ENCODE results near the gene LAMA3. TPM values are rescaled to one million over a fixed set of nuclear protein-coding genes. Genes with fewer than 3 reads are reported as not detected.

The LAMA3 gene
- total and polyA plus RNA-seq, 10 of the 15 experiments (the other 5 are each of a cell fraction or from before 2014, with no cell fraction given) = 0.37 to 6.5 (median 5.4) TPM

- no peak overlapping the region for H3K9ac ChIP-seq (ENCODE audit: control insufficient read depth, insufficient read depth, low read length)
- in situ Hi-C loops (cut with MboI) (no loop called here), intact Hi-C loops (cut with micrococcal nuclease; ENCODE audit: unreplicated experiment) (no loop called here)
- H3K79me2 ChIP-seq (ENCODE audit: control insufficient read depth, insufficient read depth, low read length) = no peaks in the 10 kb centered on the region
- BruUV-seq (replicated peaks) = no TSS peak
- CTCF ChIA-PET = no interaction called here
- H3K36me3 ChIP-seq (ENCODE audit: control insufficient read depth in 2 of 2, insufficient read depth in 2 of 2, low read length in 1 of 2) = no peaks in the 10 kb centered on the region
- FAIRE-seq (no peak), ATAC-seq (no peak), DNase-seq (ENCODE audit: low read depth, low spot score) (no peak)
- SMC1A ChIA-PET (ENCODE audit: uncharacterized antibody, unreplicated experiment) = interaction anchor here (0.5 kb wide), 1 partner anchor 69 kb away, joined by 3 read pairs; no protein-coding TSS in a partner anchor
- H3K4me1 ChIP-seq (ENCODE audit: control insufficient read depth, insufficient read depth, low read length) = no peaks in the 10 kb centered on the region
- no peak overlapping the region for H2AFZ ChIP-seq (ENCODE audit: control insufficient read depth, low read depth, low read length)
- H3K4me2 ChIP-seq (ENCODE audit: control insufficient read depth, insufficient read depth) = no peak overlapping the region
- no peak overlapping the region for H3K4me3 ChIP-seq
- POLR2A ChIA-PET = no interaction called here
- no peaks in the 10 kb centered on the region for H4K20me1 ChIP-seq (ENCODE audit: control insufficient read depth, insufficient read depth)
- 0% methylated on average over 1 of the region's 1 CpG for WGBS (ENCODE audit: insufficient coverage, insufficient replicate concordance, low lambda C conversion rate, missing lambda C conversion rate)
- H3K9me3 ChIP-seq (replicated peaks; ENCODE audit: control insufficient read depth, insufficient read depth, low read length) = no peaks in the 10 kb centered on the region; the same call in 2 of the 3 replicates
- RAD21 ChIA-PET (ENCODE audit: unreplicated experiment) = no interaction called here
- TF ChIP-seq BCLAF1 (IDR thresholded peaks at IDR 0.05) (no peak), TAF1 (IDR thresholded peaks at IDR 0.05; ENCODE audit: borderline replicate concordance, low read depth, low read length) (no peak)
- no peak overlapping the region for H3K27ac ChIP-seq (ENCODE audit: control insufficient read depth, insufficient read depth)
- H3K27me3 ChIP-seq (replicated peaks in 1 of 2; ENCODE audit: control insufficient read depth in 2 of 2, insufficient read depth in 2 of 2, low read length in 1 of 2) = no peaks in the 10 kb centered on the region; a peak in 1 of 4 replicates
These were observed 103.8 kb downstream of the LAMA3 start for GRCh38 chr18:23793051-23793450.

- no peaks in the 10 kb centered on the region for H3K36me3 ChIP-seq (ENCODE audit: control insufficient read depth in 2 of 2, insufficient read depth in 2 of 2, low read length in 1 of 2)
- 51% methylated on average over 6 of the region's 6 CpGs for WGBS (ENCODE audit: insufficient coverage, insufficient replicate concordance, low lambda C conversion rate, missing lambda C conversion rate)
- CTCF ChIA-PET = no interaction called here
- TF ChIP-seq NR2C2 (IDR thresholded peaks at IDR 0.05; ENCODE audit: borderline replicate concordance, control insufficient read depth, insufficient read length, low read depth) (no peak), ETV6 (conservative IDR thresholded peaks at IDR 0.05 in 1 of 2, IDR thresholded peaks at IDR 0.05 in 1 of 2; ENCODE audit: borderline replicate concordance in 1 of 2, low read depth in 1 of 2) (no peak), ATF7 (IDR thresholded peaks at IDR 0.05; ENCODE audit: low read depth) (no peak), NR2C1 (IDR thresholded peaks at IDR 0.05) (no peak), NFYB (IDR thresholded peaks at IDR 0.05; ENCODE audit: insufficient read depth, low read depth, low read length) (no peak), TAF1 (IDR thresholded peaks at IDR 0.05; ENCODE audit: borderline replicate concordance, low read depth, low read length) (no peak), BCL11A (IDR thresholded peaks at IDR 0.05; ENCODE audit: low read depth, low read length) (no peak), TARDBP (IDR thresholded peaks at IDR 0.05; ENCODE audit: borderline replicate concordance) (no peak), BCL3 (IDR thresholded peaks at IDR 0.05; ENCODE audit: borderline replicate concordance, insufficient read depth, low read depth, low read length, poor library complexity, severe bottlenecking) (no peak), JUND (IDR thresholded peaks at IDR 0.05; ENCODE audit: low read depth, low read length) (no peak), NBN (IDR thresholded peaks at IDR 0.05) (no peak)
These were observed 105.0 kb downstream of the LAMA3 start for GRCh38 chr18:23793985-23794867.

More at GRCh38 chr18:23793985-23794867, 105.0 kb downstream of the LAMA3 start:
- in situ Hi-C loops (cut with MboI) = no loop called here
- Histone ChIP-seq H3K79me2 (ENCODE audit: control insufficient read depth, insufficient read depth, low read length) (no peaks in the 10 kb centered on the region), H3K4me1 (ENCODE audit: control insufficient read depth, insufficient read depth, low read length) (no peaks in the 10 kb centered on the region), H2AFZ (ENCODE audit: control insufficient read depth, low read depth, low read length) (no peak overlapping the region), H3K9me3 (replicated peaks; ENCODE audit: control insufficient read depth, insufficient read depth, low read length) (no peaks in the 10 kb centered on the region; the same call in 2 of the 3 replicates), H3K9ac (ENCODE audit: control insufficient read depth, insufficient read depth, low read length) (no peak overlapping the region), H4K20me1 (ENCODE audit: control insufficient read depth, insufficient read depth) (no peaks in the 10 kb centered on the region), H3K27me3 (replicated peaks in 1 of 2; ENCODE audit: control insufficient read depth in 2 of 2, insufficient read depth in 2 of 2, low read length in 1 of 2) (no peaks in the 10 kb centered on the region; a peak in 1 of 4 replicates), H3K4me2 (ENCODE audit: control insufficient read depth, insufficient read depth) (no peak overlapping the region), H3K27ac (ENCODE audit: control insufficient read depth, insufficient read depth) (no peak overlapping the region), H3K4me3 (no peak overlapping the region)
- DNase-seq (ENCODE audit: low read depth, low spot score) = no peak
- POLR2A ChIA-PET = no interaction called here
- FAIRE-seq = no peak
- SMC1A ChIA-PET (ENCODE audit: uncharacterized antibody, unreplicated experiment) = no interaction called here
- RAD21 ChIA-PET (ENCODE audit: unreplicated experiment) = no interaction called here
- BruUV-seq (replicated peaks) = no TSS peak
- intact Hi-C loops (cut with micrococcal nuclease; ENCODE audit: unreplicated experiment) = no loop called here
- ATAC-seq = no peak

Data from GM12878 (cell line).